Activated naive CD8-positive, alpha-beta T cell treated with anti-CD3 and anti-CD28 coated beads, Interleukin-2, amount 50 U/mL, for 24 hours (primary cell): ENCODE measurements around the gene GBP3.
"Not testable (repeated sequence)": the region's sequence is repeated elsewhere in the genome, so short reads cannot be mapped to it uniquely, and the experiment has no call there.

Source experiments
- ATAC-seq: fragments of 150-1000 bp; cut with Tn5 transposase; one replicate; pipeline ENCODE4 v1.10.0; 2021
- DNase-seq: peaks from one replicate; pipeline ENCODE4 v3.0.0; 2021
- H3K27ac Mint-ChIP-seq: one replicate; pipeline ENCODE4 v1.8.0; 2021; ENCODE audit warnings: mild to moderate bottlenecking, mixed read lengths
- H3K27me3 Mint-ChIP-seq: one replicate; pipeline ENCODE4 v1.8.0; 2021; ENCODE audit warnings: mixed read lengths
- H3K36me3 Mint-ChIP-seq: one replicate; pipeline ENCODE4 v1.8.0; 2021; ENCODE audit warnings: low read depth, mixed read lengths
- H3K4me1 Mint-ChIP-seq: one replicate; pipeline ENCODE4 v1.8.0; 2021; ENCODE audit warnings: mixed read lengths
- H3K4me3 Mint-ChIP-seq: one replicate; pipeline ENCODE4 v1.8.0; 2021; ENCODE audit warnings: mild to moderate bottlenecking, moderate library complexity, mixed read lengths
- H3K9me3 Mint-ChIP-seq: one replicate; pipeline ENCODE4 v1.8.0; 2021; ENCODE audit warnings: mixed read lengths

The GBP3 gene

GRCh38 chr1:89022167-89022959 lies at the start of gene GBP3:
Gene GBP3, minus strand, starts transcription at chr1:89022866. Its CDS starts 2,145 bp downstream, at chr1:89020721.
- Mint-ChIP-seq H3K27ac (peak within 1 kb of the TSS; percentile 91), H3K9me3 (peaks cover 19% of the 10 kb centered on the region), H3K4me3 (peak within 1 kb of the TSS; percentile 88), H3K27me3 (no peaks in the 10 kb centered on the region), H3K4me1 (peaks cover 56% of the 10 kb centered on the region), H3K36me3 (peaks cover 23% of the 10 kb centered on the region)
- DNase-seq (no peak), ATAC-seq (peak; percentile 80)

DNA sequence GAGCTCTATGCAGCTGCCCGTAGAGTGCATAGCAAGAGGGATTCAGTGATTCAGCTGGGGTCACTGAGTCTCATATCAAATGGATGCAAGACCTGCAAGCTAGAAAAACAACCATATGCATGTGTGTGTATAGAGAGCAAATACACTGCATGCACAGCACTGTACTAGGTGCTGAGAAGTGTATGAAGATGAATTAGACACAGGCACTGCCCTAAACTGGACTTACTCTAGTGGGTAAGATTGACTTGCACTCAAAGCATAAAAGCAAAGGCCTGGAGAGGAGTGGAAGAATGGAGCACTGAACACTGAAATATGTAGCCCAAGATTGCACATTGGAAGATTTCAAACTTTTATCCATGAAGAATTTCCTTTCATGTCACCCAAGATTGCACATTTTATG lies 47.8 kb upstream of the GBP3 start:
- no peaks in the 10 kb centered on the region for H3K9me3 Mint-ChIP-seq
- H3K36me3 Mint-ChIP-seq, result no peaks in the 10 kb centered on the region
- H3K27me3 Mint-ChIP-seq, result no peaks in the 10 kb centered on the region
- no peak for DNase-seq
- H3K4me3 Mint-ChIP-seq, result peak overlapping the region; percentile 73
- H3K4me1 Mint-ChIP-seq, result peaks cover 24% of the 10 kb centered on the region
- H3K27ac Mint-ChIP-seq, result peak overlapping the region; percentile 81
- ATAC-seq, result no peak

- Mint-ChIP-seq H3K27ac (peak overlapping the region; percentile 81), H3K9me3 (no peaks in the 10 kb centered on the region), H3K4me3 (peak overlapping the region; percentile 73), H3K36me3 (no peaks in the 10 kb centered on the region), H3K27me3 (no peaks in the 10 kb centered on the region), H3K4me1 (peaks cover 25% of the 10 kb centered on the region)
- DNase-seq (no peak), ATAC-seq (no peak)
Measured at GRCh38 chr1:89069951-89070350, 47.3 kb upstream of the GBP3 start.

- Mint-ChIP-seq H3K9me3 (no peaks in the 10 kb centered on the region), H3K27me3 (no peaks in the 10 kb centered on the region), H3K27ac (peak overlapping the region; percentile 1), H3K36me3 (peaks cover 3% of the 10 kb centered on the region), H3K4me1 (peaks cover 35% of the 10 kb centered on the region), H3K4me3 (no peak overlapping the region)
- DNase-seq (no peak), ATAC-seq (no peak)
Measured at GRCh38 chr1:89068291-89068690, 45.6 kb upstream of the GBP3 start.

- Mint-ChIP-seq H3K27ac (peak within 1 kb of the TSS; percentile 91), H3K4me3 (peak within 1 kb of the TSS; percentile 89), H3K4me1 (peaks cover 60% of the 10 kb centered on the region), H3K27me3 (no peaks in the 10 kb centered on the region), H3K36me3 (peaks cover 26% of the 10 kb centered on the region), H3K9me3 (no peaks in the 10 kb centered on the region)
- peak; percentile 66 for ATAC-seq
- DNase-seq, result no peak
Measured at GRCh38 chr1:89065079-89065868, 42.6 kb upstream of the GBP3 start, which contains the start of gene GBP1. Gene GBP1, minus strand, starts transcription at chr1:89065208. Its CDS starts 1,974 bp downstream, at chr1:89063234.

DNA sequence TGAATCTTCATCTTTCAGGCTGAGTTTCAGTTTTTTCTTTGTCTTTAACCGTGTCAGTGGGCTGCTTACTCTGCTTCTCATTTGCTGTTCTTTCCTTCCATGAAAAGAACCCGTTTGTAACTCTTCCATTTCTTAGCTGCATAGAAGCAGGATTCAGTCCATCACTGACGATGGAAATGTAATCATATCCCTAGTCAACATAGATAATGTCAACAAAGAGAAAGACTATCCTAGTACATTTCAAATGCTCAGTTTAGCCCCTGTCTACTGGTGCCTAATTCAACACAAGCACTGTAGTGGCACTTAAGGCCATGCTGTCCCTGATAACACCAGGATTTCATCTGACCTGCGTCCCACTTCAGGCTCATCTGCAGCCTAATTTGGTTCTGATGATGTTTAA lies 42.0 kb upstream of the GBP3 start:
- Mint-ChIP-seq H3K4me3 (peak overlapping the region; percentile 89), H3K27me3 (no peaks in the 10 kb centered on the region), H3K36me3 (peaks cover 29% of the 10 kb centered on the region), H3K9me3 (no peaks in the 10 kb centered on the region), H3K4me1 (peaks cover 57% of the 10 kb centered on the region), H3K27ac (peak overlapping the region; percentile 91)
- peak; percentile 53 for ATAC-seq
- DNase-seq, result no peak

DNA sequence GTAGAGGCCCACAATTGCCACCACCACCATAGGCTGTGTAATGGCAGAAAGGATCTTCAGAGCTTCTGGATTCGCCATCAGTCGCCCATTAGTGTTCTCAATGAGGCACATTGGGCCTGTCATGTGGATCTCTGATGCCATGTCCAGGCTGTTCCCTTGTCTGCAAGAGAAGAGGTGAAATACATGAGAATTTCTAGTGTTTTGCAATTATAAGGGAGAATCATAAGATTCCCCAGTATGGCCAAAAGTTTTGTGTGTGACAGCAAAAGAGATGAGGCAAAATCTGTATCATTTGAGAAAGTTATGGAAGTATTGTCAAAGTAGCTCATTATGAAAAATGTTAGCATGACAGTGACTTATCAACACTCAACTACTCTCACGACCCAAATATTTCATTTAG lies 40.4 kb upstream of the GBP3 start:
- Mint-ChIP-seq H3K9me3 (no peaks in the 10 kb centered on the region), H3K27ac (peak overlapping the region; percentile 62), H3K36me3 (peaks cover 42% of the 10 kb centered on the region), H3K4me3 (peak overlapping the region; percentile 89), H3K4me1 (peaks cover 52% of the 10 kb centered on the region), H3K27me3 (no peaks in the 10 kb centered on the region)
- ATAC-seq (no peak), DNase-seq (no peak)

DNA sequence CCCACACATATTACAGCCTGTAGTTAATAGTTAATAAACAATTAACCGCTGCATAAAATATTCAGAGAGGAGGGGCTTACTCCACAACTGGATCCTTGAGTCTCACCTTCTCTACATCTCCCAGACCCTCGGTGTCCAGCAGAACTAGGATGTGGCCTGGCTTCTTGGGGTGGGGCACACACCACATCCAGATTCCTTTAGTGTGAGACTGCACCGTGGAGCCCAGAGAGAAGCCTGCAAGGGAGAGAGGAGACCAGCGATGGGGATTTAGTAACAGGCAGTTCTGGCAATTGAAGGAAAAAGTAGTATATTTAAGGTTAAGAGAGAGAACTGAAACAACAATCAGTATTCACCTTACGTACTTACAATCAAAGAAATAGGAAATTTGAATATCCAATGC lies 37.4 kb upstream of the GBP3 start:
- no peaks in the 10 kb centered on the region for H3K27me3 Mint-ChIP-seq
- no peaks in the 10 kb centered on the region for H3K9me3 Mint-ChIP-seq
- no peak for DNase-seq
- H3K27ac Mint-ChIP-seq, result no peak overlapping the region
- H3K4me3 Mint-ChIP-seq, result peak overlapping the region; percentile 5
- no peak for ATAC-seq
- peaks cover 65% of the 10 kb centered on the region for H3K36me3 Mint-ChIP-seq
- H3K4me1 Mint-ChIP-seq, result peaks cover 45% of the 10 kb centered on the region

DNA sequence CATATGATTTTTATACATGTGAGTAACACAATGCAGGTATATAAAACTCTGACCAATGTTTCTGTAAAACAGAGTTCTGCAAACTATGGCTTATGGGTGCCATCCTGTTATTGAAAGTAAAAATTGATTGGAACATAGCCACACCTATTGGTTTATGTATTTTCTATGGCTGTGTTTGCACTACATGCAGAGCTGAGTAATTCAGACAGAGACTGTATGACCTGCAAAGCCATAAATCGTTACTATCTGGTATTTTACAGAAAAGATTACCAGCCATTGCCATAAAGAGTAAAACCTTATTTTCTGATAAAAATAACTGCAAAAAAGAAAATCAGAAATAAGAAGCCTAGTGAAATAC lies 29.3 kb upstream of the GBP3 start:
- Mint-ChIP-seq H3K27ac (no peak overlapping the region), H3K27me3 (no peaks in the 10 kb centered on the region), H3K9me3 (no peaks in the 10 kb centered on the region), H3K4me3 (no peak overlapping the region), H3K36me3 (peaks cover 51% of the 10 kb centered on the region), H3K4me1 (peaks cover 2% of the 10 kb centered on the region)
- DNase-seq, result no peak
- no peak for ATAC-seq

DNA sequence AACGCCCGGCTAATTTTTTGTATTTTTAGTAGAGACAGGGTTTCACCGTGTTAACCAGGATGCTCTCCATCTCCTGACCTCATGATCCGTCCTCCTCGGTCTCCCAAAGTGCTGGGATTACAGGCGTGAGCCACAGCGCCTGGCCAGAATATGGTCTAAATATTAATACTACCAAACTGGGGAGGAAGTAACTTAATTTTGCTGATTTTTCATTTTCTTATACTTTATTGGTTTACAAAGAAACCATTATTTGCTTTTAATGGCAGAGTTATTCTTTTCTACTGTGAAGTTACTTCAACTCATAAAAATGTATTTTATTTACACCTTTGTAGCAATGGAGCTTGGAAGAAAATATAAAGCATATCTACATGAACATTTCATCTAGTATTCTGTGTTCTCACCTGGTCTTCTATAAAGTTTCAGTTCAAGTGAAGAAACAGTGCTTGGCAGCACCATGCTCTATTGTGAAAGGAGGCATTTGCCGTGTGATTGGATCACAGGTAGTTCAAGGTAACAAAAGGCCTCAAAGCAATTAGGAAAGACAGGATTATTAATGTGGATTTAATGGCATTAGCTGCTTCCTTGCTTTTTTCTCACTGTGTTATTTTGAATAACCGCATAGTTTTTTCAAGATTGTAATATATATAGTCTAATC lies 28.8 kb upstream of the GBP3 start:
- Mint-ChIP-seq H3K9me3 (no peaks in the 10 kb centered on the region), H3K27ac (no peak overlapping the region), H3K27me3 (no peaks in the 10 kb centered on the region), H3K4me3 (no peak overlapping the region), H3K36me3 (peaks cover 46% of the 10 kb centered on the region), H3K4me1 (peaks cover 2% of the 10 kb centered on the region)
- DNase-seq, result no peak
- ATAC-seq, result no peak

DNA sequence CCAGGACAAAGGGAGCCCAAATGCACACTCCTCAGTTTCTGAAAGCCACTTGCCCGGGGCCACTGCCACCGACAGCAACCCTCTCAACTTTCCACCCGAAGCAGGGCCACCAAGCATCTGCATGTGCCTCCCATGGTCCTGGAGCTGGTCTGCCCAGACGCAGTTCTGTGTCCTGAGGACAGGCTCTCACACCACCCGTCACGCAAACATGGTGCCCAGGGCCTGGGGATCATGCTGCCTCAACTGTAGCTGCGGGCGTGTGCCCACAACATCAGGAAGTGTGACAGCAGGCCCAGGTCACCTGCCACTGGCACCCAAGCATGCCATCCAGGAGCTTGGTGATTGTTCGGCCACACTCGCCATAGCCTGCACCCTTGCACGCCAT lies 28.0 kb upstream of the GBP3 start:
- DNase-seq (no peak), ATAC-seq (no peak)
- Mint-ChIP-seq H3K27ac (no peak overlapping the region), H3K9me3 (no peaks in the 10 kb centered on the region), H3K4me3 (no peak overlapping the region), H3K27me3 (no peaks in the 10 kb centered on the region), H3K36me3 (peaks cover 40% of the 10 kb centered on the region), H3K4me1 (peaks cover 2% of the 10 kb centered on the region)

GRCh38 chr1:89049901-89050648 lies 27.4 kb upstream of the GBP3 start:
- not testable (repeated sequence) for H3K4me3 Mint-ChIP-seq, H3K27me3 Mint-ChIP-seq, H3K9me3 Mint-ChIP-seq, H3K27ac Mint-ChIP-seq, DNase-seq, H3K4me1 Mint-ChIP-seq, ATAC-seq
- H3K36me3 Mint-ChIP-seq, result peaks cover 40% of the 10 kb centered on the region

GRCh38 chr1:89049187-89049586 lies 26.5 kb upstream of the GBP3 start:
- not testable (repeated sequence) for DNase-seq, H3K9me3 Mint-ChIP-seq, H3K4me3 Mint-ChIP-seq, H3K27ac Mint-ChIP-seq, H3K4me1 Mint-ChIP-seq, H3K27me3 Mint-ChIP-seq, ATAC-seq
- H3K36me3 Mint-ChIP-seq, result peaks cover 38% of the 10 kb centered on the region

GRCh38 chr1:89047734-89048133 lies 25.1 kb upstream of the GBP3 start:
- Mint-ChIP-seq H3K27me3 (no peaks in the 10 kb centered on the region), H3K36me3 (peaks cover 32% of the 10 kb centered on the region), H3K9me3 (peaks cover 7% of the 10 kb centered on the region), H3K4me3 (no peak overlapping the region), H3K27ac (no peak overlapping the region), H3K4me1 (peaks cover 2% of the 10 kb centered on the region)
- ATAC-seq (no peak), DNase-seq (no peak)
